Hepatocyte (in vitro differentiated cells): ENCODE measurements around the gene RPL13. TPM values are rescaled to one million over a fixed set of nuclear protein-coding genes. Genes with fewer than 3 reads are reported as not detected.
A peak's percentile ranks its signal among the peaks of the same experiment; 100 is the strongest.

Source experiments
- DNase-seq: peaks from one replicate; pipeline ENCODE4 v3.0.0-alpha.2; 2016; ENCODE audit warnings: low spot score
- H2AFZ ChIP-seq: fragments of 200-600 bp; sonication (generic); 2 replicates; pipeline ENCODE4 v1.6.0; 2016; ENCODE audit warnings: antibody characterized with exemption, mild to moderate bottlenecking
- H3K27ac ChIP-seq: fragments of 200-600 bp; sonication (generic); 2 replicates; pipeline ENCODE4 v1.5.1; 2016; ENCODE audit warnings: mild to moderate bottlenecking
- H3K27me3 ChIP-seq: fragments of 200-600 bp; sonication (generic); 2 replicates; pipeline ENCODE4 v1.6.1; 2016
- H3K36me3 ChIP-seq: fragments of 200-600 bp; sonication (generic); replicated peaks from 2 replicates; pipeline ENCODE4 v1.5.1; 2016; ENCODE audit warnings: low read depth; ENCODE audit not compliant: insufficient read depth
- H3K4me1 ChIP-seq: fragments of 200-600 bp; sonication (generic); 2 replicates; pipeline ENCODE4 v1.5.1; 2016; ENCODE audit warnings: mild to moderate bottlenecking, moderate library complexity; ENCODE audit not compliant: insufficient read depth
- H3K4me2 ChIP-seq: fragments of 200-600 bp; sonication (generic); 2 replicates; pipeline ENCODE4 v1.6.0; 2016
- H3K4me3 ChIP-seq: fragments of 200-600 bp; sonication (generic); 2 replicates; pipeline ENCODE4 v1.5.1; 2016; ENCODE audit warnings: mild to moderate bottlenecking
- H3K79me2 ChIP-seq: fragments of 200-600 bp; sonication (generic); 2 replicates; pipeline ENCODE4 v1.6.0; 2017; ENCODE audit warnings: mild to moderate bottlenecking
- H3K9me2 ChIP-seq: fragments of 200-600 bp; sonication (generic); replicated peaks from 2 replicates; pipeline ENCODE4 v1.6.0; 2017; ENCODE audit warnings: mild to moderate bottlenecking; ENCODE audit not compliant: insufficient read depth
- H3K9me3 ChIP-seq: fragments of 200-600 bp; sonication (generic); 2 replicates; pipeline ENCODE4 v1.5.1; 2016; ENCODE audit warnings: low read depth, mild to moderate bottlenecking
- H4K20me1 ChIP-seq: fragments of 200-600 bp; sonication (generic); 2 replicates; pipeline ENCODE4 v1.6.0; 2016; ENCODE audit warnings: mild to moderate bottlenecking; ENCODE audit not compliant: insufficient read depth, poor library complexity, severe bottlenecking
- EZH2 ChIP-seq: fragments of 200-600 bp; sonication (generic); IDR thresholded peaks from 2 replicates; pipeline ENCODE4 v1.6.1; 2016; ENCODE audit warnings: antibody characterized with exemption, mild to moderate bottlenecking, borderline replicate concordance
- EZH2phosphoT487 ChIP-seq: fragments of 200-600 bp; sonication (generic); IDR thresholded peaks from one replicate; pipeline ENCODE4 v1.6.1; 2018; ENCODE audit warnings: antibody characterized with exemption, mild to moderate bottlenecking, low read depth, moderate library complexity; ENCODE audit not compliant: unreplicated experiment, severe bottlenecking
- WGBS: methylation state at CpG from one replicate; pipeline ENCODE4 v1.1.6; 2016; ENCODE audit warnings: low lambda C conversion rate; ENCODE audit errors: missing lambda C conversion rate; 5-methylcytosine and 5-hydroxymethylcytosine counted together
- polyA plus RNA-seq: library from polyadenylated mRNA; unstranded; fragments of >200 nt; fragmentation: Nextera tagmentation; extraction: Ambion mirVana; gene quantifications from 2 replicates; pipeline ENCODE4 v1.2.1, GENCODE V29; 2016
- small RNA-seq: library from RNA; depleted of rRNA; stranded (forward); fragments of <200 nt; gene quantifications from one replicate; pipeline ENCODE3, GENCODE V24; 2014
- total RNA-seq: library from RNA; depleted of rRNA; stranded (reverse); fragments of >200 nt; gene quantifications from 2 replicates; pipeline ENCODE4 v1.2.3, GENCODE V29; 2014
- TF ChIP-seq, protein P1 (sequence below): fragments of 200-600 bp; sonication (generic); IDR thresholded peaks from 2 replicates; pipeline ENCODE4 v1.5.1; 2016; ENCODE audit warnings: antibody characterized with exemption, mild to moderate bottlenecking; ENCODE audit not compliant: poor library complexity

RPL13 gene
- total and polyA plus RNA-seq, 2 experiments from 2014 or later: 1,312 to 4,787 TPM

DNA sequence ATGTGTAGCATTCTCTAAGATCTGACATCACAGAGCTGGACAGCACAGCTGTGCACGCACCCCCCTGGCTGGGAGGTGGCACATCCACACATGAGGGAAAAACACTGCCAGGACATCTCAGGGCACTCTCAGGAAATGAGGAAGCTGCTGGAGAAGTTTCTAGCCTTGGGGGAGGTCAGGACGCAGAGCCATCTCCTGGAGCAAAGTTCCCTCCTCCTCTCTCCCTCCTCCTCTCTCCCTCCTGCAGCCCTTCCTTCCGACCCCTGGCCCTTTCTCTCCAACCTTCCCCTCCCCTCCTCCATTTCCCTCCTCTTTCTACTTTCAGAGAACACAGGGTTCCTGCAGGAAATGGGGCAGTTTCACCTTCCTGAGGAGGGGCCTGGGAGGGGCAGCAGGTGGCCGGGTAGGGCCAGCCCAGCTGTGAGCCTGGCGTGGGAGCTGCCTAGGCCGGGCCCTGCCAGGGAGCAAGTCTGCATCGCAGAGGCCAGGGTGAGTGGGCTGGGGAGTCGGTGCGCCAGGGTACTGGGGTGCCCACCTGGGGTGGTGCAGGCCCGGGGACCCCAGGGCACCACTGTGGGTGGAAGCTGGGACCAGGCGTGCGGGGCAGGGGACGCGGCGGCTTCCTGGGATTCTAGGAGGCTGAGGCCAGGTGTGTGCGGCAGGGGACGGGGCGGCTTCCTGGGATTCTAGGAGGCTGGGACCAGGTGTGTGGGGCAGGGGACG is 52.9 kb downstream of the RPL13 start, which contains the start of gene DPEP1:
Gene DPEP1, plus strand, starts transcription at position 412 of the 723 bp plus-strand sequence. CDS start 16,769 bp downstream, outside the sequence.
- Histone ChIP-seq H3K9me3 (no peaks in the 10 kb centered on the region), H3K27me3 (no peaks in the 10 kb centered on the region), H3K9me2 (no peaks in the 10 kb centered on the region), H3K4me3 (no peak within 1 kb of the TSS), H3K27ac (peak within 1 kb of the TSS; percentile 28), H3K4me2 (no peak within 1 kb of the TSS), H2AFZ (no peak within 1 kb of the TSS), H3K36me3 (no peaks in the 10 kb centered on the region), H4K20me1 (no peaks in the 10 kb centered on the region), H3K4me1 (peaks cover 7% of the 10 kb centered on the region), H3K79me2 (no peaks in the 10 kb centered on the region)
- DNase-seq: no peak
- no peak for TF ChIP-seq EZH2
- TF ChIP-seq, protein P1, sequence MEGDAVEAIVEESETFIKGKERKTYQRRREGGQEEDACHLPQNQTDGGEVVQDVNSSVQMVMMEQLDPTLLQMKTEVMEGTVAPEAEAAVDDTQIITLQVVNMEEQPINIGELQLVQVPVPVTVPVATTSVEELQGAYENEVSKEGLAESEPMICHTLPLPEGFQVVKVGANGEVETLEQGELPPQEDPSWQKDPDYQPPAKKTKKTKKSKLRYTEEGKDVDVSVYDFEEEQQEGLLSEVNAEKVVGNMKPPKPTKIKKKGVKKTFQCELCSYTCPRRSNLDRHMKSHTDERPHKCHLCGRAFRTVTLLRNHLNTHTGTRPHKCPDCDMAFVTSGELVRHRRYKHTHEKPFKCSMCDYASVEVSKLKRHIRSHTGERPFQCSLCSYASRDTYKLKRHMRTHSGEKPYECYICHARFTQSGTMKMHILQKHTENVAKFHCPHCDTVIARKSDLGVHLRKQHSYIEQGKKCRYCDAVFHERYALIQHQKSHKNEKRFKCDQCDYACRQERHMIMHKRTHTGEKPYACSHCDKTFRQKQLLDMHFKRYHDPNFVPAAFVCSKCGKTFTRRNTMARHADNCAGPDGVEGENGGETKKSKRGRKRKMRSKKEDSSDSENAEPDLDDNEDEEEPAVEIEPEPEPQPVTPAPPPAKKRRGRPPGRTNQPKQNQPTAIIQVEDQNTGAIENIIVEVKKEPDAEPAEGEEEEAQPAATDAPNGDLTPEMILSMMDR: no peak
- TF ChIP-seq EZH2phosphoT487: no peak
- WGBS: 81% methylated on average over 14 of the region's 19 CpGs

DNA sequence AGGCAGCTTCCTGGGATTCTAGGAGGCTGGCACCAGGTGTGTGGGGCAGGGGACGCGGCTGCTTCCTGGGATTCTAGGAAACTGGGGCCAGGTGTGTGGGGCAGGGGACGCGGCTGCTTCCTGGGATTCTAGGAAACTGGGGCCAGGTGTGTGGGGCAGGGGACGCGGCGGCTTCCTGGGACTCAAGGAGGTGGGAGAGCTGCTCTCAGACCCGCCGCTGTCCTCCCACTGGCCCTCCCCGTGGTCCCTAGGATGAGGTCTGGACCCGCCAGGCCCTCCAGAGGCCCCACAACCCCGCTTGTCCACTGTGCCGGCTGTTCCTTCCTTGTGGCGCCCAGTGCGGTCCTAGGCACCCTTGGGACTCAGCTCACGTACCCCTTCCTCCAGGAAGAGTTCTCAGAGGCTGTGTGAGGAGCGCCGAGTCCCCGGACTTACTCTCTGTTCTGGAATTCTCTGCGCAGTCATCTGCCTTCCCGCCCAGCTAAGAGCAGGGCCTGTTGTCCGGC is 53.5 kb downstream of the RPL13 start:
- WGBS: 92% methylated on average over 17 of the region's 22 CpGs
- H3K79me2 ChIP-seq: no peaks in the 10 kb centered on the region

More for the DNA sequence above, 53.5 kb downstream of the RPL13 start:
- Histone ChIP-seq H3K36me3 (no peaks in the 10 kb centered on the region), H3K27ac (no peak overlapping the region), H4K20me1 (no peaks in the 10 kb centered on the region), H3K9me3 (no peaks in the 10 kb centered on the region), H3K4me1 (peaks cover under 1% of the 10 kb centered on the region), H3K4me2 (no peak overlapping the region), H2AFZ (no peak overlapping the region), H3K9me2 (no peaks in the 10 kb centered on the region), H3K4me3 (no peak overlapping the region), H3K27me3 (no peaks in the 10 kb centered on the region)
- DNase-seq: no peak
- no peak for TF ChIP-seq EZH2
- TF ChIP-seq, protein P1: no peak
- TF ChIP-seq EZH2phosphoT487: no peak

Small RNAs within 50 kb of the gene (small RNA-seq; reads per million reads assigned to genes)
- not detected for gene SNORD68

Other genes starting within 250 kb of the RPL13 start
- gene ANKRD11, start 70.1 kb upstream of the RPL13 start, total RNA-seq: 48.7 and 50.6 TPM in 2 replicates
- 130 and 135 TPM in 2 replicates for gene ANKRD11, start 70.1 kb upstream of the RPL13 start, polyA plus RNA-seq
- 149 and 222 TPM in 2 replicates for gene SPG7, start 52.3 kb upstream of the RPL13 start, total RNA-seq
- gene SPG7, start 52.3 kb upstream of the RPL13 start, polyA plus RNA-seq: 108 and 130 TPM in 2 replicates
- 6.6 and 8.7 TPM in 2 replicates for gene CPNE7, start 15.1 kb downstream of the RPL13 start, total RNA-seq
- gene CPNE7, start 15.1 kb downstream of the RPL13 start, polyA plus RNA-seq: 24.8 and 32.2 TPM in 2 replicates
- 48.3 and 52.9 TPM in 2 replicates for gene DPEP1, start 53.0 kb downstream of the RPL13 start, total RNA-seq
- gene DPEP1, start 53.0 kb downstream of the RPL13 start, polyA plus RNA-seq: 106 and 128 TPM in 2 replicates
- gene CHMP1A, start 97.0 kb downstream of the RPL13 start, total RNA-seq: 73.2 and 78.7 TPM in 2 replicates
- 101 and 104 TPM in 2 replicates for gene CHMP1A, start 97.0 kb downstream of the RPL13 start, polyA plus RNA-seq
- gene SPATA33, start 97.2 kb downstream of the RPL13 start, total RNA-seq: 3.6 and 4.4 TPM in 2 replicates
- 16.8 and 17.9 TPM in 2 replicates for gene SPATA33, start 97.2 kb downstream of the RPL13 start, polyA plus RNA-seq
- gene CDK10, start 126.0 kb downstream of the RPL13 start, total RNA-seq: 60.1 and 70.4 TPM in 2 replicates
- 155 and 187 TPM in 2 replicates for gene CDK10, start 126.0 kb downstream of the RPL13 start, polyA plus RNA-seq
- gene SPATA2L, start 141.0 kb downstream of the RPL13 start, total RNA-seq: 20.2 and 32.9 TPM in 2 replicates
- 23.6 and 25.0 TPM in 2 replicates for gene SPATA2L, start 141.0 kb downstream of the RPL13 start, polyA plus RNA-seq
- 8.0 and 13.8 TPM in 2 replicates for gene VPS9D1, start 160.2 kb downstream of the RPL13 start, total RNA-seq
- 25.5 and 30.2 TPM in 2 replicates for gene VPS9D1, start 160.2 kb downstream of the RPL13 start, polyA plus RNA-seq
- 8.4 and 23.2 TPM in 2 replicates for gene ZNF276, start 160.9 kb downstream of the RPL13 start, total RNA-seq
- gene ZNF276, start 160.9 kb downstream of the RPL13 start, polyA plus RNA-seq: 15.0 and 18.3 TPM in 2 replicates